ENCODE results near the gene JMJD7.

Gene JMJD7

GRCh38 chr15:41827880-41828806 is at the start of gene JMJD7:
JMJD7 (plus strand) TSS chr15:41828092; CDS start chr15:41828125, 33 bp downstream.
- DNase-seq: peak; percentile 97

DNA sequence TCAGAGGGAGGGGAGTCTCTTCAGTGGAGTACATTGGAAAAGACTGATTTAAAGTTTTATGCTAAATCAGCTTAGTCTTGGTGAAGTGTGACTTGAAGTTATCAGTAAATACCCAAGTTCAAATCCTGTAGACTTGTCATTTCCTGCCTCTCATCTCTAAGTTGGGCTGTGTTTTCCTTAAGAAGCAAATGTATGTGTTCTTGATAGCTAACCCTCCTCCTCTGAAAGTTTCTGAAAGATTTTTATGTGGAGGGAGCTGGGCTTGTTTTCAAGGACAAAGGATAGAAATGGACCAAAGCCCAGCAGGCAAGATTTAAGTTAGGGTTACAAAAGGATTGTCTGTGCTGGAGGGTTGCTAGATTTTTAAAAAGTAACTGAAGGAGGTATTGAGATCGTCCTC is 49.4 kb upstream of the JMJD7 start:
- no peak for DNase-seq

DNA sequence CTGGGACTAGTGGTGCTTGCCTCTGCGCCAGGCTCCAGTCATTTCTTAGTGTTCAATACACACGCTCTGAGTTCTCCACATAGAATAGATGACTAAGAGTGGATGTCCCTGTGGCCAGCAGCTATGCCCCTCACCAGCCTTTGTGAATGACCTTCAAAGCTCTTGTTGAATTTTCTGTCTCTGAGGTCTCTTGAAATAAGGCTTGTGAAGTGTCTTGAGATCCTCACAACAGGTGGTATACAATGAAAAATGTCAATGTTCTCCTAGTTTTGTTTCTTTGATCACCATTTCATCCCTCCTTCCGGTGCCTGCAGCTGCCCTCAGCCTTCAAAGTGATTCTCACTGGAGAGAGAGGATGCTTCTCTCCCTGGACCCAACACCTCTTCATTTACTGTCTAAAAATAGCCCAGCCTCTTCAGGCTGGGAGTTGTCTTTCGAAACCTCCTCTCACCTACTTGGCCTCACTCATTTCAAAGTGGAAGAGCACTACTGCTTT is 48.2 kb upstream of the JMJD7 start:
- DNase-seq: no peak

DNA sequence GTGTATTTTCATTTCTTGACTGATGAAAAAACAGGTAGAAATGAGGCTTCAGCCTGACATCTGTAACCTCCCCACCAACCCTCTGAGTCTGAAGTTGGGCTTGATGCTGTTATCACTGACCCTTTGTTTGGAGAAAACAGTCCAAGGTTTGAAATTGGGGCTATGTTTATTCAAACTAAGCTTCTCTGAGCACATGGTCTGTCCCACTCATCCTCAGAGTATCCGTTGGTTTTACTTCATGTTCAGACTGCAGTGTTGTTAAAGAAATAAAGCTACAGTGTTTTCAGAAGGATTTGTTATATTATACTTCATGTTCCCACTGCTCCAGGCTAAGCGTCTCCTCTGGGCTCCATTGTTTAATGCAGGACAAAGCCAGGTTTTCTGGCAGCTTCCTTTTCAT is 47.6 kb upstream of the JMJD7 start:
- no peak for DNase-seq

GRCh38 chr15:41780727-41781126 is 47.2 kb upstream of the JMJD7 start:
- DNase-seq: no peak

- DNase-seq: no peak
Measured at GRCh38 chr15:41782371-41783282, 45.3 kb upstream of the JMJD7 start.

GRCh38 chr15:41783296-41783695 is 44.6 kb upstream of the JMJD7 start:
- DNase-seq: no peak

DNA sequence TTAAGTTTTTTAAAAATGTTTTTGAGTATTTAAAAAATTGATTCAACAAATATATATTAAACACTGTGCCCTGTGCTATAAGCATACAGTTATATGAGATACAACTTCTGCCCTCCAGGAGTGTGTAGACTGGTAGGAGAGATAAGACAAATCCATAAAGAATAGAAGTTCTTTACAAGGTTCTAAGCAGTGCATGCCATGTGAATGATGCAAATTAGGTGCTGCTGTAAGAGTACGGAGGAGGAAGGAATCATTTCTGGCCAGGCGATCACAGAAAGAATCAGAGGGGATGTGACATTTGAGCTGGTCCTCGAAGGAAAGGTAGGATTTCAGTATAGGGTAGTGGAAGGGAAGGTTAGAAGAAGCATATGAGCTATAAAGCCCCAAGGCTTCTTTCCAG is 39.6 kb upstream of the JMJD7 start:
- DNase-seq: no peak

- DNase-seq: no peak
Measured at GRCh38 chr15:41789236-41789635, 38.7 kb upstream of the JMJD7 start.

- no peak for DNase-seq
Measured at GRCh38 chr15:41789662-41790061, 38.2 kb upstream of the JMJD7 start.

GRCh38 chr15:41790169-41790568 is 37.7 kb upstream of the JMJD7 start:
- DNase-seq: no peak

DNA sequence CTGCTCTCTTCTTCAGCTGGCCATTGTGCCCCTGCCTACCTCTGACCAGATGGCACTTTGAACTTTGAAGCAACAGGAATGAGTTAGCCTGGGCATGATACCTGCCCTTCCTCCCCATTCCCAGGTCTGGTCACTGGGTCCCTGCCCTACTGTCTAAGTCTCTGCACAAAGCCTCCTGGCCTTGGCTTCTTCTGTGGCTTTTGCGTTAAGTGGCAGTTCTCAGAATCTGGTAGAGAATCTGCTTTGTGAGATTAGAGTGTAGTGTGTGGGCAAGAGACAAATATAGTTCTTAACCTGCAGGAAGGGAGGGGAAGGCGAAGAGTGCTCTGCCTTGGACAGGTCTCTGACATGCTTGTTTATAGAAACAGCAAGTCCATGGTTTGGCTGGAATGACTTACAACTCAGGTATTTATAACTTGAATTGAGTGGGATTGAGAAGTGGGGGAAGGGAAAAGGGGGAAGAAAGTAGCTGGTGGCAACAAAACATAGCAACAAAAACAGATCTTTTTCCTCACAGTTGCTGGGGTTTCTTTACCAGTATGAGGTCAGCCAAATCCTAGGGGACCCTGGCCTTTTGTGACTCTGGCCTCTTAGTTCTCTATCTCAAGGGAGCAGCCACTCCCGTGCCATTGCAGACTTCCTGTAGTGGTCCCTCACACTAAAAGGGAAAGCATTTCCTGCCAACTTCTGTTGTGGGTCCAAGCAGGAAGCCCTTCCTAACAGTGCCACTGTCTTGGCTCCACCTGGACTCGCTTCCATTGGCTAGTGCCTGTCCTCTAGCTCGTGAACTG is 36.9 kb upstream of the JMJD7 start:
- no peak for DNase-seq

DNA sequence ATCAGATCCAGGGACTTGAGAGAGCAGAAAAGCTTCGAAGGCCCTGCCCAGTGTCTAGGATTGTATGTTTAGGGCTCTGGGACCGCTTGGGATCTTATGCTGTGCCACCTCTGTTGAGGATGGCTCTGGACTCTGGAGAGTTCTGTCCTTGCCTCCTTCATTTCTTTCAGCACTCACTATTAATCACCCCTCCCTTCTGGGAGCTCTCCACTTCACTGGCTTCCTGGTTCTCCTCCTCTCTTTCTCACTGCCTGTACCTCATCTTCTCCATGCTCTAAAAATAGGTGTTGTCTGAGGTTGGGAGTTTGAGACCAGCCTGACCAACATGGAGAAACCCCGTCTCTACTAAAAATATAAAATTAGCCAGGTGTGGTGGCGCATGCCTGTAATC is 36.4 kb upstream of the JMJD7 start:
- no peak for DNase-seq

- DNase-seq: no peak
Measured at GRCh38 chr15:41792000-41792637, 35.8 kb upstream of the JMJD7 start.

DNA sequence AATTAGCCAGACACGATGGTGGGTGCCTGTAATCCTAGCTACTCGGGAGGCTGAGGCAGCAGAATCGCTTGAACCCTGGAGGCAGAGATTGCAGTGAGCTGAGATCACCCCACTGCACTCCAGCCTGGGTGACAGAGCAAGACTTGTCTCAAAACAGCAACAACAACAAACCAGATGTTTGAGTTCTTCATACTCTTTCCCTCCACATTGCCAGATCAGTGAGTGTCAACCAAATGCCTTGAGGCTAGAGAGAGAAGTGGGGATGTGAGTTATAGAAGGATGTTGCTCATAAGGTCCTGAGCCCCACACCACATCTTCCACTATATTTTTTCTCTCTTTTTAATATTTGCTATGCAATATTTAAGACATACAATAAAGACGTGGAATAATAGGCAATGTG is 33.8 kb upstream of the JMJD7 start:
- no peak for DNase-seq

DNA sequence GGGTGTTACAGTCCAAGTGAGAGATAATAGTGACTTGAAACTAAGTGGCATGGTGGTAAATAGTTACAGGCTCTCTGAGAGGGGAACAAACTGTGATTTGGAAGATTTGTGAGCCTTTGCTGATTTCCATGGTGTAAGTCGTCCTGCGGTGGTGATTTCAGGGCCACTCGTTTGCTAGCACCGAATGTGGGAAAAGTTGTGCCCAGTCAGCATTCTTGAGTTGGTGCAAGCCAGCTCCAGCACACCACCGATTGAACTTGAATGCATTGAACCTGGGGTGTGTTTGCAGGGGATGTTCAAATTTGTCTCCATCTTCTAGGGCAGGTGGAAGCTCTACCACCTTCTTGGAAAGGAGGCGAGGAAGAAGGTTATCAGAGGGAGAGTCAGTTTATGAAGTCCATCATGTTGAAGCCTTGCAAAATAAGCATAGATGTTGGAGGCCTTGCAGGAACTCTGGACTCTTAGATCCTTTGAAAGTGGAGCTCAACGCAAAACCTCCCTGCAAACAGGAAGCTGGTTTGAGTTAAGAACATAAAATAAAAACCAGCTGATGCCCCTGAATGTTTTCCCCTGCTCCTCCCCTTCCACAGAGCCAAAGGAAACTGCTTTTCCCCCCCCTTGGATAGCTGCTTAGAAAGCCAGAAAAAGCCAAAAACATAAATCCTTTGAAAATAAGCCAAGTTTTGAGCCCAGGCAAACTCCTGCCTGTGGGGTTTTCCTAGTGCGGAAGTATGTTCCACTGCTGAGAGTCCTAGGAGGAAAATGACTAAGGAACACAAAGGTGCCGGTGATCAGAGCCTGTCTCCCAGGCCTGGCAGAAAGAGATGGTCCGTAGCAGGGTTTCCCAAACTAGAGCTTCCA is 31.7 kb upstream of the JMJD7 start:
- no peak for DNase-seq

- no peak for DNase-seq
Measured at GRCh38 chr15:41797201-41797944, 30.5 kb upstream of the JMJD7 start.

GRCh38 chr15:41798607-41799487 is 29.0 kb upstream of the JMJD7 start:
- no peak for DNase-seq

DNA sequence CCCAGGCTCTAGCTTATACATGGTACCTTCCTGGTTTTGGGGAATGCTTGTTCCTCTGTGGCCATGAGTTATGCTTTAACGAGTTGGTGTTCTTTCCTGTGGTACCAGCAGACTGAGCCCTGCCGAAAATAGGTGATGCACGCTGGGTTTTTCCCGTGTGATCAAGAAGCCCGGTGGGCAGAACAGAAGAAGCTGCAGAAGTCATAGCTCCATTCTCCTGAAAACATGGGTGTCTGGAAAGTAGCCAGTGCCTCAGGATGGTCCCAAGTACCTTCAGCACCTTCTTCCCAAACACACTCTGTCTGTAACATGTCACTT is 28.4 kb upstream of the JMJD7 start:
- no peak for DNase-seq

DNA sequence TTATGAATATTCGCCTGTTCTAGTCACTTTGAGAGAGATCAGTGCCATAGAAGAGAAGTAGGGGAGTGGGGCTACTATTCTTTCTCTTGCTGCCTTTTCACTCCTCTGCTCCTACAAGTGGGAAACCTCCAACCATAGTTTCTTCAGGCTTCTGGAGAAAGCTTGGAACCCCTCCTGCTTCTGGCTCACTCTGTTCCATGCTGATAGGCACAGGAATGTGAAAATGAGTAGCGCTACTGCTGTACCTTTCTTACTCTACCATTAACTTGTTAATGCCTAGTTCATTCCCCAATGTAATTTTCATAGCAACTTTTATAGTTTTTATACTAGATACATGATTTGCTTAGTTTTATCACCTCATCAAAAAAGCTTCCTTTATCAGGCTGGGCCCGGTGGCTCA is 26.7 kb upstream of the JMJD7 start:
- DNase-seq: no peak

Data from activated CD4-positive, alpha-beta T cell treated with anti-CD3 and anti-CD28 coated beads, Interleukin-2, Interleukin-6, amounts not matched to agents 100 ng/mL and 50 ng/mL, durations not matched to agents 16 hours and 8 hours (primary cell).